SK-N-SH treated with all-trans-retinoic acid at 6 μM for 48 hours (cell line): Measurements from ENCODE around the gene CUEDC1.

Experiments
- CSDC2 ChIP-seq: fragments of 250-450 bp; sonication (Bioruptor Pico); IDR thresholded peaks from 2 replicates; pipeline ENCODE4 v1.5.0; 2020; ENCODE audit warnings: mild to moderate bottlenecking, moderate library complexity
- CSRNP3 ChIP-seq: fragments of 250-450 bp; sonication (Bioruptor Pico); IDR thresholded peaks from 2 replicates; pipeline ENCODE4 v1.5.1; 2021; ENCODE audit warnings: mild to moderate bottlenecking, moderate library complexity
- ZNF8 ChIP-seq: fragments of 450-650 bp; formaldehyde crosslinking; IDR thresholded peaks from 2 replicates; pipeline ENCODE4 v1.5.0; 2020; ENCODE audit warnings: mild to moderate bottlenecking, moderate library complexity
- TF ChIP-seq, protein P1 (sequence below): fragments of 250-450 bp; sonication (Bioruptor Pico); IDR thresholded peaks from 2 replicates; pipeline ENCODE4 v1.5.0; 2020; ENCODE audit warnings: mild to moderate bottlenecking, moderate library complexity
- TF ChIP-seq, protein P2 (sequence below): fragments of 250-450 bp; sonication (Bioruptor Pico); IDR thresholded peaks from 2 replicates; pipeline ENCODE4 v1.8.0; 2020; ENCODE audit warnings: mild to moderate bottlenecking, moderate library complexity, borderline replicate concordance

GRCh38 chr17:57994436-57994835 lies 39.2 kb upstream of the CUEDC1 start:
- TF ChIP-seq, protein P1, sequence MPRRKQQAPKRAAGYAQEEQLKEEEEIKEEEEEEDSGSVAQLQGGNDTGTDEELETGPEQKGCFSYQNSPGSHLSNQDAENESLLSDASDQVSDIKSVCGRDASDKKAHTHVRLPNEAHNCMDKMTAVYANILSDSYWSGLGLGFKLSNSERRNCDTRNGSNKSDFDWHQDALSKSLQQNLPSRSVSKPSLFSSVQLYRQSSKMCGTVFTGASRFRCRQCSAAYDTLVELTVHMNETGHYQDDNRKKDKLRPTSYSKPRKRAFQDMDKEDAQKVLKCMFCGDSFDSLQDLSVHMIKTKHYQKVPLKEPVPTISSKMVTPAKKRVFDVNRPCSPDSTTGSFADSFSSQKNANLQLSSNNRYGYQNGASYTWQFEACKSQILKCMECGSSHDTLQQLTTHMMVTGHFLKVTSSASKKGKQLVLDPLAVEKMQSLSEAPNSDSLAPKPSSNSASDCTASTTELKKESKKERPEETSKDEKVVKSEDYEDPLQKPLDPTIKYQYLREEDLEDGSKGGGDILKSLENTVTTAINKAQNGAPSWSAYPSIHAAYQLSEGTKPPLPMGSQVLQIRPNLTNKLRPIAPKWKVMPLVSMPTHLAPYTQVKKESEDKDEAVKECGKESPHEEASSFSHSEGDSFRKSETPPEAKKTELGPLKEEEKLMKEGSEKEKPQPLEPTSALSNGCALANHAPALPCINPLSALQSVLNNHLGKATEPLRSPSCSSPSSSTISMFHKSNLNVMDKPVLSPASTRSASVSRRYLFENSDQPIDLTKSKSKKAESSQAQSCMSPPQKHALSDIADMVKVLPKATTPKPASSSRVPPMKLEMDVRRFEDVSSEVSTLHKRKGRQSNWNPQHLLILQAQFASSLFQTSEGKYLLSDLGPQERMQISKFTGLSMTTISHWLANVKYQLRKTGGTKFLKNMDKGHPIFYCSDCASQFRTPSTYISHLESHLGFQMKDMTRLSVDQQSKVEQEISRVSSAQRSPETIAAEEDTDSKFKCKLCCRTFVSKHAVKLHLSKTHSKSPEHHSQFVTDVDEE, result no peak
- TF ChIP-seq CSRNP3, result no peak
- TF ChIP-seq, protein P2, sequence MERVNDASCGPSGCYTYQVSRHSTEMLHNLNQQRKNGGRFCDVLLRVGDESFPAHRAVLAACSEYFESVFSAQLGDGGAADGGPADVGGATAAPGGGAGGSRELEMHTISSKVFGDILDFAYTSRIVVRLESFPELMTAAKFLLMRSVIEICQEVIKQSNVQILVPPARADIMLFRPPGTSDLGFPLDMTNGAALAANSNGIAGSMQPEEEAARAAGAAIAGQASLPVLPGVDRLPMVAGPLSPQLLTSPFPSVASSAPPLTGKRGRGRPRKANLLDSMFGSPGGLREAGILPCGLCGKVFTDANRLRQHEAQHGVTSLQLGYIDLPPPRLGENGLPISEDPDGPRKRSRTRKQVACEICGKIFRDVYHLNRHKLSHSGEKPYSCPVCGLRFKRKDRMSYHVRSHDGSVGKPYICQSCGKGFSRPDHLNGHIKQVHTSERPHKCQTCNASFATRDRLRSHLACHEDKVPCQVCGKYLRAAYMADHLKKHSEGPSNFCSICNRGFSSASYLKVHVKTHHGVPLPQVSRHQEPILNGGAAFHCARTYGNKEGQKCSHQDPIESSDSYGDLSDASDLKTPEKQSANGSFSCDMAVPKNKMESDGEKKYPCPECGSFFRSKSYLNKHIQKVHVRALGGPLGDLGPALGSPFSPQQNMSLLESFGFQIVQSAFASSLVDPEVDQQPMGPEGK (CRISPR knock-in tag), result no peak
- no peak for TF ChIP-seq ZNF8
- no peak for TF ChIP-seq CSDC2 (CRISPR knock-in tag)
